Midbrain (tissue), 1 donor: ENCODE data around the gene ADPRH.
"Not testable (repeated sequence)": the region's sequence is repeated elsewhere in the genome, so short reads cannot be mapped to it uniquely, and the experiment has no call there.

Experiments used
- DNase-seq: peaks from one replicate; lab custom pipeline; 2025; lab: John Stamatoyannopoulos, UW

The ADPRH gene

DNA sequence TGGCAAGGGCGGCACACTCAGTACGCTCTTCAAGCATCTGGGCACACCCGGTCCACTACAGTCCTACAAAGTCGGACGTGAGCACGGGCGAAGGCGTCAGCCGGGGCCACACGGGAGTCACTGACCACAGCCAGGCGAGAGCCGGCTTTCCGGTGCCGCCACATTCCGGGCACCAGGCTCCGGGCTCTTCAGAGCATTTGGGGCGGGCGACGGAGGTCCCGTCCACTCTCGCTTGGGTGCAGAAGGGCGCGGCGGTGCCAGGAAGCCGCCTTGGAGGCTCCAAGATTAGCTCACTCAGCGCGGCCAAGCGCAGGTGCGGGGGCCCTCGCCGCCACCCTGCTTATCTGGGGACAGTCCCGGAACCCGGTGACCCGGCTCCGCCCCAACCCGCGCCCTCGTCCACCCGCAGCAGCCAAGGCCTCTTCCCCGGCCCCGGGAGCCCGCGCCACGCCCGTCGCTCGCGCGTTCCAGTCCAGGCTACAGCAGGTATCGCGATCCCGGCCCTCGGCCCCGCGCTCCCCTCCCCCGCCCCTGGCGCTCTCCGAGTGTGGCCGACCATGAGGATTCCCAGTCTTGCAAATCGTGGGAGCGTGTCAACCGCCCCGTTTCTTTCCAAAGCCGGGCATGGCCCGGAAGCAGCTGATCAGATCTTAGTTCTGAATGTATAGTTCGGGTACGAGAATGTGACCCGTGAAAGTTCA lies at the start of gene ADPRH:
ADPRH (plus strand) TSS at position 127 of the 701 bp plus-strand sequence. CDS start 2,678 bp downstream, outside the sequence.
- no peak for DNase-seq

DNA sequence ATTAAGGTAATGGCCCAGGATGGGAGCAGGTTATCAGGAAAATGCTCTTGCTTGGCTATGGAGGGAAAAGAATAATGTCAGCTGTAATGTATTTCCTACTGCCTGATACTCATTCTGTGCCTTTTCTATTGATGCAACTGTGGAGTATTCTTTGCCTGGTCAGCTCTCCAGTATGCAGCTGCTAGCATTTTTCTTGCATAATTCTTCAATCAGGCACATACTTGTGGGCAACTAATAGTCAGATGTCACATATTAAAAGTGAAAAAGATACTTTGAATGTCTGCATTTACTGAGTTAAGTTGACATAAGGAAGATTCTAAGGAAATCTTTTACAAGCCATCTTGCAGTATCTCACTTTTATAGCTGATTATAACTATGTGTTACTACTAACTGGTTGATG lies 49.4 kb upstream of the ADPRH start:
- DNase-seq, result no peak

DNA sequence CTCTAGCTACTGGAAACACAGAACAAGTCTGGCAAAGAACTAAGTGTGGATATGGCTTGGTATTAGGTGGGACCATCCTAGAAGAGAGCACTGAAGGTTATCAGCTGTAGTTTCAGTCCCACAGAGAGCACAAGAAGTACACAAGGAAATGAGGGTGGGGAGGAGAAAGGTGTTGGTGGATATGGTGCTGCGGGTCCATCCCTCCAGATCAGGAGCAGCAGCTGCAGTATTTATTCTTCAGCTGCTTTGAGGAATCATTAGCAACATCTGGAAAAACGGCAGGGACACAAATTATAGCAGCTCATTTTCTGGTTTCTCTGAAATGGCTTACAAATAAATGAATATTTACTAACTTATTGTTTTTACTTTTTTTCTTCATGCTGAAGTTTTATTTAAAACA lies 48.8 kb upstream of the ADPRH start:
- no peak for DNase-seq

DNA sequence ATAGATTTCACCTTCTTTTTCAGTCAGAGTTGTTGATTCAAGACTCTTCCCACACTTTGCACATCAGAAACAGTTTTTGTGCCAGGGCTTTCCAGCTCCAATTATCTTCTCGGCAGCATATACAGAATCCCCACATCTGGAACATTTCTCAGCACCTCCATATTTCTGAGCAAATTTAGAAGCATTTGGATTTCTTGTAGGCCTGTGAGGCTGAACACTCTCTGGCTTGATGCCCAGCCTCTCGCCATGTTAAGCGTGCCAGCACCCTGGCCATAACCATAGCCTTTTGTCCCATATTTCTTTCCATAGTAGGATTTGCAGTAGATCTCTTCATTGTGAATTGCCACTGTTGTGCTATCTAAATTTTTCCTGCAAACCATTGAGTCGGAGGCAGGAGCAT lies 48.1 kb upstream of the ADPRH start:
- DNase-seq, result no peak

DNA sequence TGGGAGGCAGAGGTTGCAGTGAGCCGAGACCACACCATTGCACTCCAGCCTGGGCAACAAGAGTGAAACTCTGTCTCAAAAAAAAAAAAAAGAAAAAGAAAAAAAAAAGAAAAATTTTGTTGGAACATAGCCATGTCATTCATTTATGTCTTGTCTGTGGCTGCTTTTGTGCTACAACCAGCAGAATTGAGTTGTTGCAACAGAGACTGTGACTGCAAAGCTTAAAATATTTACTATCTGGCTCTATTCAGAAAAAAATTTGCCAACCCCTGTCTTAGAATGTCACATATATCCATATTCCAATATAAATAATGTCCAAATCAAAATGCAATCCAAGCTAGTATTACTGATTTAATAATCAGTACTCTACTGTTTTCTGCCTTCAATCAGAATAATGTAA lies 45.0 kb upstream of the ADPRH start:
- no peak for DNase-seq

GRCh38 chr3:119536757-119537156 lies 42.5 kb upstream of the ADPRH start:
- DNase-seq, result no peak

GRCh38 chr3:119538772-119539171 lies 40.5 kb upstream of the ADPRH start:
- DNase-seq, result no peak

GRCh38 chr3:119541547-119541946 lies 37.7 kb upstream of the ADPRH start:
- no peak for DNase-seq

- no peak for DNase-seq
Observed at GRCh38 chr3:119542168-119542767, 37.0 kb upstream of the ADPRH start.

DNA sequence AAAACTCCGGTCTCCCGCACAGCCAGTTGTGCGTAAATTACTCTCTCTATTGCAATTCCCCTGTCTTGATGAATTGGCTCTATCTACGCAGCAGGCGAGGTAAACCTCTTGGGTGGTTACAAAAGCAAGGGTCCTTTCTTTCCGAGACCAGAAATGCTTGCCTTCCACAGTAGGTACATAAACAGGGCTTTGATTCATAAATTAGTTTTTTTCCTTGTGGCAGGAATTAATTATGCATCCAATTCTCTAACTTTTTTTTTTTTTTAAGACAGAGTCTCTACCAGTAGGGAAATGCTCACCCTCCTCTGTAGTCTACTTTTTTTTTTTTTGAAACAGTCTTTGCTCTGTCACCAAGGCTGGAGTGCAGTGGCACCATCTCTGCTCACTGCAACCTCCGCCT lies 36.1 kb upstream of the ADPRH start:
- no peak for DNase-seq

GRCh38 chr3:119547227-119547626 lies 32.1 kb upstream of the ADPRH start:
- no peak for DNase-seq

GRCh38 chr3:119548341-119548740 lies 31.0 kb upstream of the ADPRH start:
- DNase-seq, result no peak

DNA sequence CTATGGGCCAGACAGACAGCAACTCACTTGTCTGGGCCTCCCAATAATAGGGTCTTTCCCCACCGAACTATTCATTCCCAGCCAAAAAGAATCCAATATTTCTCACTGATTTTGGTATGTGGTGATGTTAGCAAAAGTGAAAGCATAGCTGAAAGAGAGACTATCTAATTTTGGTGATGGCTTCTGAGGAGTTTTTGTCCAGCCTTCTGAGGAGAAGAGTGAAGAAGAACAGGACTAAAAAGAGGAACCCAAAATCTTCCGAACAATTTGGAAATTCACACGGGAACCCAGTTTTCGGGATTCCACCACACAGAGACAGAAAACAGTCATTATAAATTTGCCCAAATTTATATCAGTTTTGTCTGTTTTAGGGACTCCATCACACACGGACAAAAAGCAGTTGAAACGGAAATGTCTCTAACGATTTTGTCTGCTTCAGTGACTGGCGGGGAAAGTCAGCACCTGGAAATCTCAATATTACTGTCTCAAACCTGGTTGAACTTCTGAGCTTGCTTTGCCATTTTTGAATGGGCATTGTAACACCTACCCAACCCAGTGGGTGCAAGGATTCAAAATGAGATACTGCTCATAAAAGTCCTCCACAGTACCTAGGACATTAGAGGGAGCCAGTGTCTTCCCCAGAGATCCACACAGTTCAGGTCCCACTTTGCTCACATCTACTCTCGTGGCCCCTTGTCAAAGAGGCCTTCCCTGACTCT lies 28.9 kb upstream of the ADPRH start:
- DNase-seq, result no peak

DNA sequence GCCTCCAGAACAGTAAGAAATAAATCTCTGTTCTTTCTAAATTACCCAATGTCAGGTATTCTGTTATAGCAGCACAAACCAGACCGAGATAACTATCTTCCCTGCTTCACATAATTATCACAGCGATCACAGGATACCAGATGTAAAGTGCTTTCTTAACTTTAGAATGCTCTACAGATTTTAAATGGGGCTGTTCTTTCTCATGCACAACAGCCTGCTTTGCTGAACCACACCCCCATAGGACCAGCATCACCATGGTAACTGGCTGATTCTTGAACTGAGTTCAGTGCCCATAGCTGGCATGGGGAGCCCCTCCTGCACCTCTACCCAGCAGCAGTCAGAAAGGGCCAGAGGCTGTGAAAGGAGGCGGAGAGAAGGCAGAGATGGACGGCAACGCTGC lies 27.7 kb upstream of the ADPRH start:
- no peak for DNase-seq

DNA sequence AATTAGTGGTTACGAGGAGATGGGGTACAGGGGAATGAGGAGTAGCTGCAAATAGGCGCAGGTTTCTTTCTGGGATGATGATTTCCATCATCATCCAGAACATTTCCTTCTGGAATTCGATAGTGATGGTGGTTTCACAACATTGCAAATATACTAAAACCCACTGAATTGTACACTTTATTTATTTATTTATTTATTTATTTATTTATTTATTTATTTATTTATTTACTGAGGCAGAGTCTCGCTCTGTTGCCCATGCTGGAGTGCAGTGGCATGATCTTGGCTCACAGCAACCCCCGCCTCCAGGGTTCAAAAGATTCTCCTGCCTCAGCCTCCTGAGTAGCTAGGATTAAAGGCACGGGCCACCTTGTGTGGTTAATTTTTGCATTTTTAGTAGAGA lies 26.4 kb upstream of the ADPRH start:
- DNase-seq, result not testable (repeated sequence)

DNA sequence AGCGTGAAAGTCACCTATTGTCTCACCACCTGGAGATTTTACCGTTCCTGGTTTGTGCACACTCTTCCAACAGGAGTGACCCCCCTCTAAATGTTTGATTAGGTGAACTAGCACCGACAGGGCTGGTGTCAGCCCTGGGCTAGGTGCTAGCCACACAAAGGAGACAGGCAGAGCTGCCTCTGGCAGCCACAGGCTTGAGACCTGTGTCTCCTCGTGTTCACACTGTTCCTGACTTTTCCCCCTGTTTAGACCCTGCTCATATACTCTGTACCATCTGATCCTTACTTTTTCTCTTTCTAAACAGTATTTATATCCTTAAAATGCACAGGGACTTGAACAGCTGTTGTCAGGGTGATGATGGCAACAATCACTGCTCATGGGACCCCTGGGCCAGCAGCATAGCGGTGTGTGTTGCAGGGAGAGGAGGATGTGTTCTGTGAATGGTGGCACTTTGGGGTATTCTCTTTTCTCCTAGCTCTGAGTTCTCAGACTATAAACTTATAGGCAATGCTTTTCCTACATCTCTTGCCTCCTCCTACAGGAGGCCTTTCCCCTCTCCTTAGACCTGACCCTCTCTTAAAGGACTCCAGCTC lies 25.4 kb upstream of the ADPRH start:
- DNase-seq, result no peak

DNA sequence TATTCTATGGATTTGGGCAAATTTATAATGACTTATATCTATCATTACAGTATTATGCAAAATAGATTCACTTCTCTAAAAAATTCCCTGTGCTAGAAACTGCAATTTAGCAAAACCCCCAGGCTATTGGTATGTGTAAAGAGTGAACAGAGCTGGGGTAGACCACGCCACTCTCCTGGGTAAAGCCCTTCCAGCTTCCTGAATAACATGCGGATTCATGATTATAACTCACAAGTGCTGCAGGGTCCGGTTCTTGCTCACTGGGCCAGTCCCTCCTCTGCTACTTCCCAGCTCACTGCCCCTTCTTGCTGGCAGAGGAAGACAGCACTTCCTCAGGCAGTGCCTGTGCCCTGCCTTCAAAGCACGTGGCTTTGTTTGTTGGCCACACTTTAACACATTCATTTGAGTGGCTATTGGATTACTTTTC lies 24.0 kb upstream of the ADPRH start:
- DNase-seq, result no peak

DNA sequence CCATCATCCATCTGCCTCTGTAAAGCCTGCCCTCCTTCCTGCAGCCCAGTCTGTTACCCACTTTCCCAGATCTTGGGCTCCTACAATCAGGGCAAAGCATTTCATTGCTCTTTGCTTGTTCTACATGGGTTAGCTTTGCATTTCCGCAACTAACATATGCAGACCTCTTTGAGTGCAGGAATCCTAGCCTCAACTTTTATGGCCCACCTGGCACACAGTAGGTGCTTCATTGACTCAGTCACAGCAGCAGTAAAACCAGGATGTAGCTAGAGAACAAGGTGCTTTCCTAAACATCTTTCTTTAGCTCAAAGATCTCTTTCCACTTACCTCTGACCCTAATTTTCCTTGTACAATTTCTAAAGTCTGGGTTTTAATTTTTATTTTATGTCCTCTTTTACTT lies 23.4 kb upstream of the ADPRH start:
- DNase-seq, result no peak

GRCh38 chr3:119557192-119557876 lies 22.0 kb upstream of the ADPRH start:
- DNase-seq, result no peak

DNA sequence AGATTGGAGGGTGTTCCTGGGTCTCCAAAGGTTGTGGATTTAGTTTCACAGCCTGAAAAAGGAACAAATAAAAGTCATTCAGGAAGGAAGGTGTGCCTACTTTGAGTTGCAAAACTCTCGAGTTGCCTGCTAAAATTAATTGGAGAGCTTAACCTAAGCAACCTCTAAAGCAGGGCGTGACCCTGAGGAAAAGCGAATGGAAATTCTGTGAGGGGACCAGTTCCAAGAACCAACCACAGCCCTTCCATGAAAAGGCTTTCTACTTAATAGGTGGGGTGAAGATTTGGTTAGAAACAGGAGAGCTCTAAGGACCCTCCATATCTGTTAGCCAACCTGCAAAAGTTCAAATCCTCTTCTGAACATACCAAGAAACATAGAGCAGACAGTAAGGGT lies 21.4 kb upstream of the ADPRH start:
- DNase-seq, result no peak

DNA sequence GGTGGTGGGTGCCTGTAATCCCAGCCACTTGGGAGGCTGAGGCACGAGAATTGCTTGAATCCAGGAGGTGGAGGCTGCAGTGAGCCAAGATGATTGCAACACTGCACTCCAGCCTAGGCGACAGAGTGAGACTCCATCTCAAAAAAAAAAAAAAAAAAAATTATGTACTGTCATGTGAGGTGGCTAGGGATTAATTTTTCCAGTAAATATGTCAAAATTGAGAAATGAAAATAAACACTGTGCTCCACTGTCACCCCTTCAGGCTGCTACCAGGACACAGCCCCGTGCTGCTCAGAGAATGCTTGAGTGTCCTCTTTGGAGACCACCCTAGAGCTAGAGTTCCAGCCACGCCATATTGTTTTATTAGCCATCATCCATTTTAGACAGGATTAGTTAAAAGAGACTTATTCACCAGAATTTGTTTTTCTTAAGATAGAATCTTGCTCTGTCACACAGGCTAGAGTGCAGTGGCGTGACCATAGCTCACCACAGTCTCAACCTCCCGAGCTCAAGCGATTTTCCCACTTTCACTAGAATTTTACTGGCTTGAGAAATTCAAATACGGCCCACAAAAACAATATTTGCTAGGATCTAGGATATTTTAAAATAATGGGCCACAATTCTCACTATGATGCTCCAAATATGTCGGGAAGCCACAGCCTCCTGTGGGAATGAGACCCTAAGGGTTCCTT lies 20.5 kb upstream of the ADPRH start:
- no peak for DNase-seq
